Stimulated activated CD8-positive, alpha-beta memory T cell treated with anti-CD3 and anti-CD28 coated beads, Interleukin-12 subunit alpha, Interleukin-12 subunit beta, amount 100 ng/mL, for 24 hours (primary cell): Measurements from ENCODE around the gene CD44.

Source experiments
- DNase-seq: peaks from one replicate; pipeline ENCODE4 v3.0.0-alpha.2; 2020; ENCODE audit errors: extremely low read depth

The CD44 gene

GRCh38 chr11:35112056-35112845, 26.7 kb upstream of the CD44 start:
- no peak for DNase-seq

DNA sequence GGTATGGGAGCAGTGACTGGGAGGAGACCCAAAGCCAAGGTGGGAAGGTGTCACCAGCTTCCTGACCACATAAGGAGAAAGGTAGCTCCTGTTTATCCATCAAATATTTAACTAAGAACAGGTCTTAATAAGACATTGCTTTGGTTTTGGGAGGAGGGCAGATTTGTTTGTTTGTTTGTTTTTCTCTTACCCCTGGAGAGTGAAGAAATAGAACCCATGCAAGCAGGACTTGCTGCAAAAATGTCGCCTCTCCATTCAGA, 26.2 kb upstream of the CD44 start:
- DNase-seq = no peak

GRCh38 chr11:35114906-35115687, 23.9 kb upstream of the CD44 start:
- no peak for DNase-seq

DNA sequence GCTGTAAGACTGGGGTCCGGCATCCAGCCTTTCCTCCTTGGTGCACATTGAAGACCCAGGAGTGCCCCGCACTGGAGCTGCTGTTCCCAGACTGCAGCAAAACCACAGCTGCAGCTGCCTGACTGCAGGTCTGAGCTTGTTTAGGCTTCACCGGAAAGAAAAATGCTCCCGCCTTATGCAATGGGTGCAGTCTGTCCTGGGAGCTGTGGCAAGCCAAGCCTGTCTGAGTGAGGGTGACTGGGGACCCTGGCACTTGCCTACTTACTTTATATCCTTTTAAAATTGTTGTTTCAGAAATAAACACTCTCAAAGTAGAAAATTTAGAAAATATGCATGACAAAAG, 23.3 kb upstream of the CD44 start:
- DNase-seq = no peak

DNA sequence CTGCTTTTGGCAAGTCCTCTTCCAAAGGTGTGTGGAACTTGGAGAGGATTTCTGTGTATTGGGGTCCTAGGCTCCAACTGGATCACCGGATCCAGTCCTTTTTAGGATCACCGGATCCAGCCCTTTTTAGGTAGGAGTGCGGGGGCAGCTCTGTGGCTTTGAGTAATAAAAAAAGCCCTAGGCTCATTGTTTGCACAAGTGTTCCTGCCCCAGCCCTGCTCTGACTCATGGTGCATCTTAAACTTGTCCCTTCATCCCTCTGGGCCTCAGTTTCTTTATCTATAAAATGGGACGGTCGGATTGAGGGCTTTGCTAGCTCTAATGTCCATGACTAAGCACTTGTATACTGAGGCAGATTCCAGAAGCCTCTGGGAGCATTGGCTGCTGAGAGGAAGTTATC, 22.7 kb upstream of the CD44 start:
- DNase-seq = no peak

- DNase-seq = no peak
Measured at GRCh38 chr11:35116762-35117640, 22.0 kb upstream of the CD44 start.

- DNase-seq = no peak
Measured at GRCh38 chr11:35118906-35119305, 20.1 kb upstream of the CD44 start.

GRCh38 chr11:35121326-35121865, 17.6 kb upstream of the CD44 start:
- no peak for DNase-seq

DNA sequence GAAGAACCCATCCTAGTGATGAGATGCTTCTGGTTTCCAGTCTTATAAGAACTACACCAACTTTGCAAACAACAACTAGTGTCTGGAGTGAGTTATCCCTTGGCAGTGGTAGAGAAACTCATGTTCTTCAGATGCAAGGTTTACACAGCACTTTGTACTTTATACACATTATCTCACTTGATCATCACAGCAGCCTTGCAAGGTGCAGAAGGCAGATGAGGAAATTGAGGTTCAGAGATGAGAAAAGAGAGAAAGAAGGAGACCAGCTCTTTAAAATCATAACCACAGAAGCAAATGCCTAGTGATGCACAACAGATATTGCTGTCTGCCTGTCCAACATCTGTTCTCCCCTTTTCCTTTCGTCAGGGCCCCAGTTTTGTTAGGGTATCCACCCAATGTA, 16.7 kb upstream of the CD44 start:
- no peak for DNase-seq

DNA sequence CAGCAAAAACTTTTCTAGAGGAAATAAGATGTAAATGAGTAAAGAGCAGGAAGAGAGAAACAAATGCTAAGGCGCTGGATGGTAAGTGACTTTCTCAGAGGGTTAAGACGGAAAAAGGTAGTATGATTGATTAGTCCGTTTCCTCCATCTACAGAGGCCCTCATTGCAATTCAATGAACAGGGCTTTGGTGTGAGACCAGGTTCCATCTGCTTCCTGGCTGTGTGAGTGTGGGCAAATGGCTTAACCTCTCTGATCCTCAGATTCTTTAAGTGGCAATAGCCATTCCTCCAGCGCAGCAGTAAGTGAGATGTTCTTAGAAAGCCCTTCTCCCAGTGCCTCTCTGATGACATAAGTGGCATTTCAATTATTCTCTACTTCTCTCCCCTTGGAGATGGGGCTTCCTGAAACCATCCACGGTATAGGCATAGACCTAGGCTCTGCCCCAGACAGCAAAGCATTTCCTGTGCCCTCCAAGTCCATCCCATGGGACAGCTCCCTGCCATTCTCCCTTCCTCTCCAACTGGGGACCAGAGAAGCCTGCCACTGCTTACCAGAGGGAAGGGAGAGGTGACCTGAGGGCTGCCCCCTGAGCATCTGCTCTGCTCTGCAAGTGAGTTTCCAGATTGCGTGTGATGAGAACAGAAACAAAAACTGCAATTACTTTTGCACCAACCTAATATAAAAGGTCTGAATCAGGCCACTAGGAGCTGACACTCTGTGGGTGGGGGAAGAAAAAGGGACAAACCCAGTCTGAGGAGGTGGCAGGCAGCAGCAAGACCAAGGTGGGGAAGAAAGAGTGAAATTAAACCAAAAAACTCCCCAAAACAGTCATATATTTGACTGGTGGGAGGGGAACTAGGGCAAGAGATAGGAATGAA, 12.7 kb upstream of the CD44 start:
- DNase-seq = no peak

- DNase-seq = no peak
Measured at GRCh38 chr11:35126879-35127581, 11.9 kb upstream of the CD44 start.

DNA sequence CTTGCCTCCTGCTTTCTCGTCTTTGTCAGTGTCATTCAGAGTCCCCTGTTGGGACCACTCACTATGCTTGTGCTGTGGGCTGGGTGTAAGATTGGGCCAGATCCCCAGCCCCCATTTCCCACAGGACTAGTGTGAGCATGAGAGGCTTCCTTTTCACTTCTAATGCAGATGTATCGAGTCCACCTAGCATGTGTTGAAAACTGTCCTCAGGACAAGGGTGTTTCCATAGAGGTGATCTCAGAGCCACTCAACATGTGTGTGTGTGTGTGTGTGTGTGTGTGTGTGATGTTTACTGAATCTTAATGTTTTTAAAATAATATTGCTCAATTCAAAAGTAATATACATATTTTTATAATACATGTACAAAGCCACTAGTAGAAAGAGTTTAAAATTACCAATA, 11.4 kb upstream of the CD44 start:
- no peak for DNase-seq

DNA sequence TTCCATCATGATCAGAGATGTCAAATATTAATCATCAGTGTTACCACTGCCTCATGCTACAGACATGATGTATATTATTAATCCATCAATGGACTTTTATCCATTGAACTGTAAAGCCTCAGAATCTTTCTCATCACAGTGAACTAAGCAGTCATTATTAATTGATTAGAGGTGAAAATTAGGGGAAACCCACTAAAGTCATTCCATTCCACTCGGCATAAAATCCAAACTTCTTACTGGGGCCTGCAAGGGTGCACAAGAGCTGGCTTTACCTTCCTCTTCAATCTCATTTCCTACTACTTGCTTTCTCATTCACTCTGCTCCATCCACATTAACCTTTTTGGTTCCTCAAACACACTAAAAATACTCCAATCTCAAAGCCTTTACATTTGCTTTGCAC, 7.9 kb upstream of the CD44 start:
- DNase-seq = no peak

- DNase-seq = no peak
Measured at GRCh38 chr11:35131886-35132285, 7.1 kb upstream of the CD44 start.

DNA sequence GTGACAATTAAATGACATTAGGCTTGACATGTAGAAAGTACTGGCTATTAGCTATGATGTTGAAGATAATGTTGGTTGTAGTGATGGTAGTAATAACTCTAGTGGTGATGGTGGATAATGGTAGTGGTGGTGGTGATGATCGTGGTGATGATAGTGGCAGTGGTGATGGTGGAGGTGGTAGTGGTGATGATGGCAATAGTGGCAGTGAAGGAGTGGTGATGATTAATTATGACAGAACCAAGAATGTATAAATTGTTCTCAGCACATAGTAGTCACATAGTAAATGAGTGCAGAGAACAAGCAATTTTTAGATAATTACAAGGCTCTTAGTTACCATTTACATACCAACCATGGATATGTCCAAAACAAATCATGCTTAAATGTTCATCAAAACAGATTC, 5.3 kb upstream of the CD44 start:
- DNase-seq = no peak

DNA sequence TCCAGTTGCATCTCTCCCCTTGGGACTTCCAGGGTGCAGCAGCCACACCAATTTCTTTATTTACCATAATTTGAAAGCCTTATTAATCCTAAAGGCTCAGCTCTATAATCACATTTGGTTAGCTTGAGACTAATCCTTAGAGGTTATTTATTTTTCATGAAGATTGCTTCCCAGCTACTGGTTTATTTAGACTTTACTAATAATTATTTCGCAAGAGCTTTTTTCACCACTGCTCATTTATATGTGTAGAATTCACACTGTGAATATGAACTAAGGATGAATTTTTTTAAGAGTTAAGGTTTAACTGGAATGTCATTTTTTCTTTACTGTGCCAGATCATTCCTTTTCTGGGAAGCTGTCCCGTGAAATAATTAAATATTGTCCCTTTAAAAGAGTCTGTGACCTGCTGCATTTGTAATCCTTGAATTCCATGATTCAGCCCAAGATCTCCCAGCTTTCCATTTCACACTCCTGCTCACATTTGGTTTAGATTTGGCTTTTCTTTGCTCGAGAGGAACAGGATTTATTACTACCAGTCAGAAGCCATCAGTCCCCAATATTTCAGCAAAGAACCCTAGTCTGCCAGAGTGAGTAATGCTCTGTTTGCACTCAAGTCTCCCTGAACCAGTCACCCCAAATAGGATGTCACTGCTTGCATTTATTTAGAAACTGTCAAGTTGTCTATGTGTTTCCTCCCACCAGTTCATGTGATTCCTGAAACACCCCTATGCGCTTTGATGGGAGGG, 4.4 kb upstream of the CD44 start:
- DNase-seq = no peak

GRCh38 chr11:35135222-35135621, 3.7 kb upstream of the CD44 start:
- DNase-seq = no peak

DNA sequence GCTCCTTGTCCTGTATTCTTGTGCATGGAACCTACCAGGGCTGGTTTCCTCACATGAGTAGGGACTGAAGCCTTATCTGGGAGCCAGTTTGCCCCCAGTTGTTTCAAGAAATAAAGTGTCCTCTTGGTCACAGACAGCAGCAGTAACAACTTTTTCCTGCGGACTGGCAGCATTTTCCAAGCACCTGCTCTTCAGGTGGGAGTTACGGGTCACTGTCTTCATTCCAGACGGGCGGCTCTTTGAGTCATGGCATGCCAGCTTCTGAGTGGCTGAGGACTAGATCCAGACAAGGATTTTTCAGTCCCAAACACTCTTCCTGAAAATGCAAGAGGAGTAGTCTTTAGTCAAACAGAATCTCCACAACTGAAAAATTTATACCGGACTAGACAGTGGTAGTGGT, 2.7 kb upstream of the CD44 start:
- no peak for DNase-seq

- DNase-seq = no peak
Measured at GRCh38 chr11:35138058-35138457, 913 bp upstream of the CD44 start.

- no peak for DNase-seq
Measured at GRCh38 chr11:35138606-35138942, 397 bp upstream of the CD44 start.
